Cardiac atrium fibroblast (primary cell): ENCODE data around the gene TAF11L3. TPM values are rescaled to one million over a fixed set of nuclear protein-coding genes. Genes with fewer than 3 reads are reported as not detected.

Source experiments
- total RNA-seq: library from RNA; depleted of rRNA; stranded (reverse); fragments of >200 nt; gene quantifications from 2 replicates; pipeline ENCODE4 v1.2.3, GENCODE V29; 2015

The TAF11L3 gene
- total RNA-seq: not detected in 2 replicates

DNA sequence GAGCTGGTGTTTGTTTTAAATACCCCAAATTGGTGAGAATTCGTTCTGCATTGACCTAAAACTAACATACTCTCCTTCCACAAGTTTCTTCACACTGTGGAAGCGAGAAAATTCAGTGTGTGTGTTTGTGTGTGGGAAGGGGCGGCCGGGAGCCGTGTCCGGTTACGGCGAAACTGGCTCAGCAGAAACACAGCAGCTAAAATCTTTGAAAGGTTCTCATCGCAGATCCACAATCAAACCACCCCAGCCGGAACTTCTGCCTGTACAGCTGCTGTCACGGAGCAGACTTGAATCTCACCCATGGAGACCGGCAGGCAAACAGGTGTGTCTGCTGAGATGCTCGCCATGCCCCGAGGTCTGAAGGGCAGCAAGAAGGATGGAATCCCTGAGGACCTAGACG lies at the start of gene TAF11L3:
TSS of gene TAF11L3 (plus strand) at position 301 of the 400 bp plus-strand sequence.

GRCh38 chr5:17497931-17498330 lies 20.2 kb upstream of the TAF11L3 start, which contains the start of gene TAF11L2:
Gene TAF11L2 (plus strand): TSS chr5:17498231.

DNA sequence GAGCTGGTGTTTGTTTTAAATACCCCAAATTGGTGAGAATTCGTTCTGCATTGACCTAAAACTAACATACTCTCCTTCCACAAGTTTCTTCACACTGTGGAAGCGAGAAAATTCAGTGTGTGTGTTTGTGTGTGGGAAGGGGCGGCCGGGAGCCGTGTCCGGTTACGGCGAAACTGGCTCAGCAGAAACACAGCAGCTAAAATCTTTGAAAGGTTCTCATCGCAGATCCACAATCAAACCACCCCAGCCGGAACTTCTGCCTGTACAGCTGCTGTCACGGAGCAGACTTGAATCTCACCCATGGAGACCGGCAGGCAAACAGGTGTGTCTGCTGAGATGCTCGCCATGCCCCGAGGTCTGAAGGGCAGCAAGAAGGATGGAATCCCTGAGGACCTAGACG lies 3.3 kb downstream of the TAF11L3 start, which contains the start of gene TAF11L4:
TSS of gene TAF11L4 (plus strand) at position 301 of the 400 bp plus-strand sequence.

GRCh38 chr5:17524935-17525334 lies 6.8 kb downstream of the TAF11L3 start, which contains the start of gene TAF11L5:
Gene TAF11L5 (plus strand): TSS chr5:17525235.

DNA sequence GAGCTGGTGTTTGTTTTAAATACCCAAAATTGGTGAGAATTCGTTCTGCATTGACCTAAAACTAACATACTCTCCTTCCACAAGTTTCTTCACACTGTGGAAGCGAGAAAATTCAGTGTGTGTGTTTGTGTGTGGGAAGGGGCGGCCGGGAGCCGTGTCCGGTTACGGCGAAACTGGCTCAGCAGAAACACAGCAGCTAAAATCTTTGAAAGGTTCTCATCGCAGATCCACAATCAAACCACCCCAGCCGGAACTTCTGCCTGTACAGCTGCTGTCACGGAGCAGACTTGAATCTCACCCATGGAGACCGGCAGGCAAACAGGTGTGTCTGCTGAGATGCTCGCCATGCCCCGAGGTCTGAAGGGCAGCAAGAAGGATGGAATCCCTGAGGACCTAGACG lies 10.2 kb downstream of the TAF11L3 start, which contains the start of gene TAF11L6:
TSS of gene TAF11L6 (plus strand) at position 301 of the 400 bp plus-strand sequence.

Other genes starting within 250 kb of the TAF11L3 start
- not detected in 2 replicates for gene TAF11L2, start 20.1 kb upstream of the TAF11L3 start, total RNA-seq
- gene TAF11L4, start 3.4 kb downstream of the TAF11L3 start, total RNA-seq: not detected in 2 replicates
- not detected in 2 replicates for gene TAF11L5, start 6.9 kb downstream of the TAF11L3 start, total RNA-seq
- not detected in 2 replicates for gene TAF11L6, start 10.3 kb downstream of the TAF11L3 start, total RNA-seq
- not detected in 2 replicates for gene TAF11L7, start 67.4 kb downstream of the TAF11L3 start, total RNA-seq
- gene TAF11L8, start 72.6 kb downstream of the TAF11L3 start, total RNA-seq: not detected in 2 replicates
- gene TAF11L9, start 76.0 kb downstream of the TAF11L3 start, total RNA-seq: not detected in 2 replicates
- not detected in 2 replicates for gene TAF11L10, start 79.5 kb downstream of the TAF11L3 start, total RNA-seq
- not detected in 2 replicates for gene TAF11L11, start 85.8 kb downstream of the TAF11L3 start, total RNA-seq
- gene TAF11L12, start 92.0 kb downstream of the TAF11L3 start, total RNA-seq: not detected in 2 replicates
- not detected in 2 replicates for gene TAF11L13, start 113.7 kb downstream of the TAF11L3 start, total RNA-seq
- not detected in 2 replicates for gene TAF11L14, start 116.1 kb downstream of the TAF11L3 start, total RNA-seq